NCI-H82 treated with DMSO at 0.1 percent for 48 hours (cell line): ENCODE data around the gene EAF2.
A peak's percentile ranks its signal among the peaks of the same experiment; 100 is the strongest.
"Not testable (repeated sequence)": the region's sequence is repeated elsewhere in the genome, so short reads cannot be mapped to it uniquely, and the experiment has no call there.

Experiments
- DNase-seq: peaks from one replicate; lab custom pipeline; 2025; ENCODE audit not compliant: unreplicated experiment; lab: John Stamatoyannopoulos, UW

The EAF2 gene

DNA sequence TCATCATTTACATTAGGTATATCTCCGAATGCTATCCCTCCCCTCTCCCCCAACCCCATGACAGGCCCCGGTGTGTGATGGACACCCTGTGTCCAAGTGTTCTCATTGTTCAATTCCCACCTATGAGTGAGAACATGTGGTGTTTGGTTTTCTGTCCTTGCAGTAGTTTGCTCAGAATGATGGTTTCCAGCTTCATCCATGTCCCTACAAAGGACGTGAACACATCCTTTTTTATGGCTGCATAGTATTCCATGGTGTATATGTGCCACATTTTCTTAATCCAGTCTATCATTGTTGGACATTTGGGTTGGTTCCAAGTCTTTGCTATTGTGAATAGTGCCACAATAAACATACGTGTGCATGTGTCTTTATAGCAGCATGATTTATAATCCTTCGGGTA lies 22.8 kb downstream of the EAF2 start:
- DNase-seq: not testable (repeated sequence)

DNA sequence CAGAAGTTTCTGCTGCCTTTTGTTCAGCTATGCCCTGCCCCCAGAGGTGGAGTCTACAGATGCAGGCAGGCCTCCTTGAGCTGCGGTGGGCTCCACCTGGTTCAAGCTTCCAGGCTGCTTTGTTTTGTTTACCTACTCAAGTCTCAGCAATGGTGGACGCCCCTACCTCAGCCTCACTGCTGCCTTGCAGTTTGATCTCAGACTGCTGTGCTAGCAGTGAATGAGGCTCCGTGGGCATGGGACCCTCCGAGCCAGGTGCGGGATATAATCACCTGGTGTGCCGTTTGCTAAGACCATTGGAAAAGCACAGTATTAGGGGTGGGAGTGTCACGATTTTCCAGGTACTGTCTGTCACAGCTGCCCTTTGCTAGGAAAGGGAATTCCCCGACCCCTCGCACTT lies 28.2 kb downstream of the EAF2 start:
- DNase-seq: not testable (repeated sequence)

DNA sequence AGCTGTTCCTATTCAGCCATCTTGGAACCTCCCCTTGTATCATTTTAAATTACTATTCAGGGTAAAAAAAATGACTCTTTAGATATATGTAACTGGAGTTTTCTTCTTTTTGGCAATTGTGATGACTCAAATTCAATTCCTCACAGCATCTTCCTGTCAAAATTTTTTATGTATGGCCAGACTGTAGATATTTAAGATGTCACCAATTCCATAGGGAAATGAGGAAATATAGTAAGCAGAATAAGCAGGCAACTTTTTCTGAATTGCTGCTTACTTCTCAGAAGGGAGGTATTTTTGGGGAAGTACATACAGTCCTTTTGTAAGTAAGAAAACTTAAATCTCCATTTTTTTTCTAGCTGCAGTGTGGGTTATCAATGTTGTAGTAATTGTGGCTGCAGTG lies 28.8 kb downstream of the EAF2 start:
- DNase-seq: no peak

DNA sequence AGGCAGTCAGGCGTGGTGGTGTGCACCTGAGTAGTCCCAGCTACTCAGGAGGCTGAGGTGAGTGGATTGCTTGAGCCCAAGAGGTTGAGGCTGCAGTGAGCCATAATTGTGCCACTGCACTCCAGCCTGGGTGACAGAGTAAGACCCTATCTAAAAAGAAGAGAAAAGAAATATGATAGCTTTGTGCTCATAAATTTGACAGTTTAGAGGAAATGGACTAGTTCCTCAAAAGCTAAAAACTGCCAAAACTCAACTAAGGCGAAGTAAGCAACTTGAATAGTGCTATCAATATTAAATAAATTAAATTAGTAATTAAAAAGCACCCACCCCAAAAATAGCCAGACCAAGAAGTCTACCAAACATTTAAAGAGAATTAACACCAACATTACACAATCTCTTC lies 34.7 kb downstream of the EAF2 start:
- no peak for DNase-seq

DNA sequence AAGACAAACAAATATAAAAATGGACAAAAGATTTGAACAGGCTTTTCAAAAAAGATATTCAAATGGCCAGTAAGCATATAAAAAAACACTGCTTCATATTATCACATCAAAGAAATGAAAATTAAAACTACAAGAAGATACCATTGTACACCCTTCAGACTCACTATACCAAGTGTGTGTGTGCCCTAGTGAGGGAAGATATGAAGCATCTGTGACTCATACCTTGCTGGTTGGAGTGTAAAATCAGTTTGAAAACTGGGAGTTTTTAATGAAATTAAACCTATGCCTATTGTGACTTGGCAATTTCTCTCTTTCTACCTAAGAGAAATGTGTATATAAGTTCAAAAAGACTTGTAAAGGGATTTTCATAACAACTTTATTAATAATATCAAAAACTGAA lies 35.7 kb downstream of the EAF2 start:
- no peak for DNase-seq

DNA sequence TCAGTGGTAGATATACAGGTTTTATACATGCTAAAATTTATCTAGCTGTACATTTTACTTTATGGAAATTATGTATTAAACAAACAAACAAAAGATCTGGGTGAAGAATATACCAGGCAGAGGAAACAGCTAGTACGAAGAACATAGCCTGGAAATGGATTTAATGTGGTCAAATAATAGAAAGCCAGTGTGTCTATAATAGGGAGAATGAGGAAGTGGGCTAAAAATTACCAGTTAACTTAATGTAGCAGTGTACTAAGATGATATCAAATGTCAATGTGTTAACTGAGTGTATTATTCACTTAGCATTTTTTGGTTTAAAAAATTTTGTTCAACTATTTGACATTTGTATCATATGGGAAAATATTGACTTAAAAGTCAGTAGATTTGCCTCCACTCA lies 36.4 kb downstream of the EAF2 start:
- no peak for DNase-seq

DNA sequence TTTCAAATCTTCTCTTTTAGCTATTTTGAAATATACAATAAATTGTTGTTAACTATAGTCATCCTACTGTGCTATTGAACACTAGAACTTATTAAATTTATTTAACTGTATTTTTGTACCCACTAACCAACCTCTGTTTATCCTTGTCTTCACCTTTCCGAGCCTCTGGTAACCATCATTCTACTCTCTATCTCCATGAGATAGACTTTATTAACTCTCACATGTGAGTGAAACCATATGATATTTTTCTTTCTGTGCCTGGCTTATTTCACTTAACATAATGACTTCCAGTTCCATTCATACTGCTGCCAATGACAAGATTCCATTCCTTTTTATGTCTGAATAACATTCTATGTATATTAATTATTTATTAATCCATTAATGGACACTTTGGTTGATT lies 43.4 kb downstream of the EAF2 start:
- no peak for DNase-seq

DNA sequence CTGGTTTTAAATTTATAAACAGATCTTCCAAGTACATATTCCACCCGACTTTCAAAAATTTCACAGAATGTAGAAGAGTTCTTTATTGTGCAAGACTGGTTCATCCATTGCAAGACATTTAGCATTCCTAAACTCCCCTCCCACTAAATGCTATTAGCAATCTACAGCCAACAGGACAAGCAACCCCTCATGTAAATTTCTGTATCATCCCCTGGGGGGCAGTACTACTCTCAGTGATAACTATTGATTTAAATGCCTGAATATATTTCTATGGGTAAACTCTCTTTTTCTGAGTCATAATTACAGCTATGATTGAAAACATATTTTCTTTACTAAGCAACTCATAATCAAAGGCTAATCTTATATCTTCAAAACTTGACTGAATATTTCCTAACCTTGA lies 48.5 kb downstream of the EAF2 start:
- DNase-seq: peak; percentile 11

DNA sequence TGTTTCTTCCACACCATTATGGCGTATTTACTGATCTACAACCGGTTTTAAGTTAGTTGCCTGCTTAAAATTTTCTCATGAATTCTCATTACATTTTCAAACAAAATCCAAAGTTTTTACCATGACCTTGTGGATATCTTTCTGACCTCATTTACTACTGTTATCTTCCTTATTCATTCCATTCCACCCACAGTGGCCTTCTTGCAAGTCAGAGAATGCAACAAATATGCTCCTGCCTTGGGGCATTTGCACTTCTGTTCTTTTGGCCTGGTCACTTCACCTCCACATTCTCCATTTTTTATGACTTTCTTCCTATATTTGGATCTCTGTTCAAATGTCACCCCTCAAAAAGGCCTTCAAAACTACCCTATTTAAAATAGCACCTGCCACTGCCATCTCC lies 50.4 kb downstream of the EAF2 start:
- no peak for DNase-seq

DNA sequence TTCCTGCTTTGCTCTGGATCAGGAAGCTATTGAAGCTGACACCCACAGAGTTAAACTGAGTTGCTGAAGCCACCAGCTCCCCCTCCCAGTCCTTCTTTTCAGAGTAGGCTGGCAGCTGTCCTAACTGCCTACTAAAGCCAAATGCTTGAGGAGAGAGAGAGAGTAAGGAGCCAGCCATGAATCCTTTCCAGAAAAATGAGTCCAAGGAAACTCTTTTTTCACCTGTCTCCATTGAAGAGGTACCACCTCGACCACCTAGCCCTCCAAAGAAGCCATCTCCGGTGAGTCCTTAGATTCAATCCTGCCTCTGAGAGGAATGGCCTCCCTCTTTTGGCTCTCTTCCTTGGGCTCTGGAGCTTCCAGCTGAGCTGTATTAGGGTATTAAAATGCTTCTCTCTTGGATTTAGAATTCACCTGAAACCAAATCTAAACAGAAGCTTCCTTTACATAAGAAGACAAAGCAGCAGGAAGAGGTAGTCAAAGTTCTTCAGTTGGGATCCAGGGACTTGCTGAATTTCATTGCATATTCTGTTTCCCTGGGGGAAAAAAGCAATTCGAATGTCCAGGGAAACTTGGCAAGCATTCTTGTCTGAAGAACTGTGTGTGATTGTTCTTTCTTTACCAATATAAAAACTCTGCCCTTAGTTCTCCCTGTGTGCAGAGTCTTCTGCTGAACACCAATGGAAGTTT lies 59.4 kb downstream of the EAF2 start, which contains the start of gene SLC15A2:
TSS of gene SLC15A2 (plus strand) at position 101 of the 690 bp plus-strand sequence. CDS start at position 177, 76 bp downstream.
- no peak for DNase-seq

DNA sequence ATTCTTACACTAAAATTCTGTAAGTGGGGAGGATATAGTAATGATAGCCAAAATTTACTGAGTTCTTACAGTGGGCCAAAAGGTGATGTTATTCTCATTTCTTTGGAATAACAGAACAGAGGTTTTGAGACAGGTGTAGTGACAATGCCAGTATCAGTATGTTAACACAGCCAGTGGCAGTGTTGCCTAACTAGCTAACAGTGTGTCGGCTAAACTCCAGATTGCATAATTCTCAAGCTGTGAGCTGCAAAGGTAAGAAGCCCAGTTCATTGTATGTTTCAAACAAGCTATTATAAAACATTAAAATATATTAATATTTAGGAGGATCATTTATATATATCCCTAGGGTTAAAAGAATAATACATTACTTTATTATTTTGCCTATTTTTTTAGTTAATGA lies 60.1 kb downstream of the EAF2 start:
- DNase-seq: no peak

DNA sequence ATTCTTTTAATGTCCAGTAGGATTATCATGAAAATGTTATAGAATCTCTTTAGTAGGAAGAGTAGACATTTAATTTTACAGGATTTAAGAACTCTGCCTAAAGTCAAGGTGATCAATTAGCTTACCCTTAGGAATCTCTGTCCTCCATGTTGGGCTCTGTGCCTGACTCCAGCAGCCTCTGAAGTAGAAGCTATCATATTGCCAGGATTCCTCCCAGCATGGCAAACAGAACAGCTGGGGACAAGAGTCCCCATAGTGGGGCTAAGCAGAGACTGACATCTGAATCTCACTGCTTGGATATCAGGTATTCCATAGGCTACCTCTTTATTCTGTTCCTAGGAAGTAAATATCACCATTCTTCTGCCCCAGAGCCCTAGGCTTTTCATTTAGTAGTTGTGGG lies 60.7 kb downstream of the EAF2 start:
- DNase-seq: no peak

DNA sequence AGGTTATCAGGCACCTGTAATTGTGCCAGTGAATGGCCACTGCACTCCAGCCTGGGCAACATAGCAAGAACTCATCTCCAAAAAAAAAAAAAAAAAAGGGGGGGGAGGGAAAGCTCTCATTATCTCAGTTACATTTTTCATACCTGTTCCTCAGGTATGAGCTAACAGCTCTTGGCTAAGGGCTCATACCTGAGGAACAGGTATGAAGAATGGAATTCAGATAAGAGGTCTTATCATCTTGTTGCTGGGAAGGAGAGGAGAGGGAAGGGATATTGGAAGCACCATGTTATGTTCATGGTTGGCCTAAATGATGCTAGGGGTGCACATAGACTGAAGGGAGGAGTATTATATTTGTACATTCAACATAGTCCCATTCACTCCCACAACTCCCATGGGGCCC lies 61.8 kb downstream of the EAF2 start:
- DNase-seq: no peak

DNA sequence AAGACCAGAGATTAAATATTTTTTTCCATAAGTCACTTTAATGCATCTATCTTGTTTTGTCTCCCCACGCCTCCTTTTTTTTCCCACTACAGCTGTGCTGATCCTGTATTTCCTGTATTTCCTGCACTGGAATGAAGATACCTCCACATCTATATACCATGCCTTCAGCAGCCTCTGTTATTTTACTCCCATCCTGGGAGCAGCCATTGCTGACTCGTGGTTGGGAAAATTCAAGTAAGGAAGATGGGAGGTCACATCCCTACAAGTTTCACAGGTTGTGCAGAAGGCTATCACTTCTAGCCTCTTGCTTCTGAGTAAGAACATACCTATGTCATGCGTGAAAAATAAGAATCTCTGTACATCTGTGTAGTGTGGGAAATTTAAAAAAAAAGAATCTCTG lies 62.3 kb downstream of the EAF2 start:
- DNase-seq: no peak

DNA sequence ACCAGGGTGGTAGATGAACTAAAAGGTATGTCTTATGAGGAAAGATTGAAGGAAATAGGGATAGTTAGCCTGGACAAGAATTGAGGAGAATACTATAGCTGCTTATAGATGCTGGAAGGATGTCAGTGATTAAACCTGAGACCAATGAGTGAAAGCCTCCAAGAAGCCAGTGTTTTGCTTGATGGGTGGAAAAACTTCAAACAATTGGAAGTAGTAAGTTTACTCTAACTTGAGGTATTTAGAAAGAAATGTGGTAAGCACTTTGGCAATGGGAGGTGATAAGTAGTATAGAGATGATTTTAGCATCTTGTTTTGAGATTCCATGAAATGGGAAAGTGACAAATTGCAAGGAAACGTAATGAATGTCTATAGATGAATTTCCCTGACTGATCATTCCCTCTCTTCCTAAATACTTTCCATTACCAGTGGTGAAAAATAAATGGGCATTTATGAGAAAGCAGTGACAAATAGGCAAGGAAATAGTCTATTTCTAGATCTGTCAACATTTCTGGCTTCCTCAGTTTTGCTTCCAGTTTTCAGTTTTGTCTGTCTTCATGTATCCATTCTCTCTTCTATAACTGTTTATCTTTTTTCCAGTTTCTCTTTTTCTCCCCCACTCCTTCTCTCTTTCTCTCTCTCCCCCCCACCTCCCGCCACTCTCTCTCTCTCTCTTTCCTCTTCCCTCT lies 78.4 kb downstream of the EAF2 start:
- no peak for DNase-seq

DNA sequence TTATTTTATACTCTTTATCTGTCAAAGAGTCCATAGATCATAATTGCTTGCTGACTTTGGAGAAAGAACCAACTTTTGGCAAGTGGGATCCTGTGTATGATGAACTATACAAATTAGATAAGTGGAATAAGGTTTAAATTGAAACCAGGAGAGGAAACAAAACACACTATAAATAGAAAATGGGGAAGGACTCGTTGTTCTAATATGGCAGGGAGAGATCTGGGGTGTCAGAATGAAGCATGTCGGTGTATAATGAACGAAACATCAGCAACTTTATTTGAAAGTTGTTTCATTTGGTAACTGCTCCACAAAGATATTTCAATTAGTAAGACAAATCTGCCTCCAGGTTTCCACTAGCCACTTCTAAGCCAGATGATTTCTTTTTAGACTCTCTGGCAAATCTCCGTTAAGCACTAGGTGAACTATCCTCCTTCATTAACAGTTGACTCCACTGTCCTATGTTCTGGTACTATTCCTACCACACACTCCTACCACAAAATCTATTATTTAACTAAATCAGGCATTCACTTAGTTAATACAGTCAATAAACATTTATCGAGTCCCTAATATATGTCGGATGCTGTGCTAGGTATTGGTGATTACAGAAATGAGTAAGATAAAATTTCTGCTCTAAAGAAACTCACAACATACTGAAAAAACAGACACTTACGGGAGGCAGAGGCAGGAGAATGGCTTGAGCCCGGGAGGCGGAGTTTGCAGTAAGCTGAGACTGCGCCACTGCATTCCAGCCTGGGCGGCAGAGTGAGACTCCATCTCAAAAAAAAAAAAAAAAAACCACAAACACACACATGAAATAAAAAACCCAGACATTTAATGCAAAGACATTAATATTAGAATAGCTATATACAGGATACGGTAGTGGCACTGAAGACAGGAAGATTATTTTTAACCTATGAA lies 79.3 kb downstream of the EAF2 start:
- DNase-seq: no peak

DNA sequence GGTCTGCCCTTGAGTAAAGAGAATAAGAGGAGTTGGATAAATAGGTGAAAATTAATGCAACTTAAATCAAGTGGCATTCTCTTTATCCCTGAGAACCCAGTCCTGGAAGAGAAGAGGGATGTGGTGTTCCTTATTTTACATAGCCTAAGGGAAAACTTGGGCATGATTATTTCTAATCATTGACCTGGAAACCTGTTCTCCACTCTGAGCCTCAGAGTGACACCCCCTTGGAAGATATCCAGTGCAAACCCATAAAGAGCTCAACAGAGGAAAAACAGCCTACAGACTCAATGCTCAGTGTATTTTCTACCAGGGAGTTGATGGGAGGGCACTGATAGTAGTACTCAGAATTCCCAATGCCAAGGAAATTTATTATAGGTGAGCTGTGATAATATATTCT lies 81.2 kb downstream of the EAF2 start:
- DNase-seq: no peak

DNA sequence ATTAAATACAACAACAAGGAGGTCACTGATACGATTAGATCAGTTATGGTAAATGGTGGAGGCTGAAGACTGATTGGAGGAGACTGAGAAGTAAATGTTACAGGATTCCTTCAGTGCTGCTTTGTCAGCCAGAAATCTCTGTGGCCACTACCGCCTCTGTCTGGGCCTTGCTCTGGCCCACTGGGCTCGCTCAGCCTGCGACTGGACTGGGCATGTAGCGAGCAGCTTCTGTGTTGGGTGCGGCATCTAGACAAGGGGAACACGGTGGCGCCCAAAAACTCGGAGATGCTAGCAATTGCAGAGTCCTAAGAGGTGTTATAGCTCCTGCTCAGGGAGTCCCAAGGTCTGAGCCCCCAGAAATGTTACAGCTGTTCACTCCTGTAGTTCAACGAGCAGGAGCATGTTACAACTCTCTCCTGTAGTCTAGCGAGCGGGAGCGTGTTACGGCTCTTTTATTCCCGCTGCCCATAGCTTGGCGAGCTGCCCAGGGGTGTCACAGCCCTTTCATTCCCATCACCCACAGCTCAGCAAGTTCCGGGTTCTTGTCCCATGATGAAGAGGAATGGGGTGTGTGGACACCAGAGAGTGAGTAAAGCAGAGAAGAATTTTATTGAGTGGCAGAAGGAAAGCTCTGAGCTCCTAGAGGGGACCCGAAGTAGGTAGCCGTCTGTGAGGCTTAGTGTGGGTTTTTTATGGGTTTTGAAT lies 83.9 kb downstream of the EAF2 start:
- DNase-seq: peak; percentile 23

DNA sequence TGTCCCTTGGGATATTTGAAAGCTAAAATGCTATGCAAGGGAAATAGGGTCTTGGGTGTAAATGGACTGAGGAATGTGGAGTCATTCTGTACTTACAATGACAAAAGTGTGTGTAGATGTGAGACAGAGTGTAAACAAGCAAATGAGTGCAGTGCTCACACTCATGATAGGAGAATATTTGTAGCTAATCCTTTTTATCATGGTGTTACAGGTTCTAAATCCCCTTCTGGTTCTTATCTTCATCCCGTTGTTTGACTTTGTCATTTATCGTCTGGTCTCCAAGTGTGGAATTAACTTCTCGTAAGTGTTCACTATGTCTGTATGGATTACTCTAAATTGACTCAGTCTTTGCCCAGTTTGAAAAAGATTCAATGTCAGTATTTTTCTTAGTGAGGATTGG lies 89.7 kb downstream of the EAF2 start:
- peak; percentile 74 for DNase-seq

DNA sequence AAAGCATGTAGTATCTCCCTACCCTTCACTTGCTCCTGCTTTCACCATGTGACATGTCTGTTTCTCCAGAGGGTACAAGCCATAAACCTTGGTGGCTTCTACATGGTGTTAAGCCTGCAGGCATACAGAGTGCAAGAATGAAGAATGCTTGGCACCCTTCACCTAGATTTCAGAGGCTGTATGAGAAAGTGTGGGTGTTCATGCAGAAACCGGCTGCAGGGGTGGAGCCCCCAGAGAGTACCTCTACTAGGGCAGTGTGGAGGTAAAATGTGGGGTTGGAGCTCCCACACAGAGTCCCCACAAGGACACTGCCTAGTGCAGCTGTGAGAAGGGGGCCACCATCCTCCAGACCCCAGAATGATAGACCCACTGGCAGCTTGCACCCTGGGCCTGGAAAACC lies 91.4 kb downstream of the EAF2 start:
- no peak for DNase-seq
